K562 (cell line): ENCODE measurements around the gene CUEDC2. TPM values are rescaled to one million over a fixed set of nuclear protein-coding genes. Genes with fewer than 3 reads are reported as not detected.

ENCODE experiments used
- ATAC-seq: fragments of 200-7000 bp; cut with Tn5 transposase; 3 replicates; pipeline ENCODE4 v1.9.1; 2020; ENCODE audit warnings: moderate library complexity
- BruUV-seq: library from RNA; stranded (reverse); fragments of 400-500 nt; replicated peaks from 2 replicates; lab custom pipeline; 2021; lab: Mats Ljungman, UMichigan
- CTCF ChIA-PET: fragments of 300-600 bp; formaldehyde crosslinking; extraction: SDS; loops from one replicate; lab custom pipeline; 2021; ENCODE audit warnings: low intra/inter-chr PET ratio; lab: Yijun Ruan, JAX
- POLR2A ChIA-PET: fragments of 300-600, 350-650 bp; sonication (Branson Sonifier 250); formaldehyde crosslinking; extraction: SDS; loops from one replicate; lab custom pipeline; 2021; ENCODE audit warnings: antibody characterized with exemption, inconsistent platforms; lab: Yijun Ruan, JAX
- DNase-seq, 4 experiments: peaks; one replicate each; pipeline versions ENCODE4 v3.0.0 to v3.0.0-alpha.2; 2011 to 2018; ENCODE audit warnings: low spot score in 3 of 4, mixed read lengths in 3 of 4; ENCODE audit errors: extremely low read depth in 1 of 4
- FAIRE-seq: peaks from 2 replicates; lab custom pipeline; 2011; peaks lifted over from hg19 to GRCh38; lab: Jason Lieb, UNC
- H2AFZ ChIP-seq: 2 replicates; pipeline ENCODE4 v1.6.0; 2011; ENCODE audit warnings: low read depth, low read length, control low read depth, inconsistent platforms
- H3K27ac ChIP-seq: fragments of 200-600 bp; 3 replicates; pipeline ENCODE4 v1.8.0; 2011; ENCODE audit warnings: low read depth, mild to moderate bottlenecking, control low read depth, inconsistent platforms, low read length, moderate library complexity, mixed read lengths; ENCODE audit errors: extremely low read depth
- H3K27me3 ChIP-seq, 2 experiments: fragments of 300-600 bp in 1 of 2; 2 replicates in 1 of 2; 3 replicates in 1 of 2; pipeline versions ENCODE4 v1.6.0 to v1.8.0; 2011; ENCODE audit warnings: inconsistent platforms in 2 of 2, low read length in 2 of 2, mild to moderate bottlenecking in 1 of 2, mixed read lengths in 1 of 2, moderate library complexity in 1 of 2; ENCODE audit not compliant: control insufficient read depth in 2 of 2, insufficient read depth in 2 of 2
- H3K36me3 ChIP-seq: fragments of 300-600 bp; 3 replicates; pipeline ENCODE4 v1.8.0; 2011; ENCODE audit warnings: mild to moderate bottlenecking, low read length, inconsistent platforms; ENCODE audit not compliant: control insufficient read depth, insufficient read depth
- H3K4me1 ChIP-seq, 2 experiments: fragments of 200-600 bp in 1 of 2; replicated peaks in 1 of 2; 2 replicates in 1 of 2; 3 replicates in 1 of 2; pipeline versions ENCODE4 v1.5.1 to v1.8.0; 2011; ENCODE audit warnings: inconsistent platforms in 2 of 2, low read length in 2 of 2, mild to moderate bottlenecking in 1 of 2, mixed read lengths in 1 of 2, moderate library complexity in 1 of 2; ENCODE audit not compliant: control insufficient read depth in 2 of 2, insufficient read depth in 2 of 2
- H3K4me2 ChIP-seq: 2 replicates; pipeline ENCODE4 v1.6.1; 2011; ENCODE audit warnings: low read length, control low read depth, inconsistent platforms, mixed read lengths; ENCODE audit not compliant: insufficient read depth
- H3K4me3 ChIP-seq: fragments of 200-600 bp; sonication (generic), shearing (Covaris generic); 2 replicates; pipeline ENCODE4 v1.5.1; 2016; ENCODE audit warnings: control low read depth, inconsistent platforms
- H3K79me2 ChIP-seq: fragments of 200-600 bp; 3 replicates; pipeline ENCODE4 v1.8.0; 2011; ENCODE audit warnings: low read length, inconsistent platforms; ENCODE audit not compliant: control insufficient read depth, insufficient read depth
- H3K9ac ChIP-seq, 2 experiments: 2 replicates each; pipeline versions ENCODE4 v1.6.0 to v1.6.1; 2011; ENCODE audit warnings: low read depth in 2 of 2, low read length in 2 of 2, control low read depth in 1 of 2, inconsistent platforms in 1 of 2, mild to moderate bottlenecking in 1 of 2, mixed read lengths in 1 of 2; ENCODE audit not compliant: insufficient read depth in 1 of 2
- H3K9me1 ChIP-seq: one replicate; pipeline ENCODE4 v1.6.0; 2011; ENCODE audit warnings: inconsistent platforms, mild to moderate bottlenecking, low read length, moderate library complexity; ENCODE audit not compliant: control insufficient read depth, insufficient read depth
- H3K9me3 ChIP-seq: replicated peaks from 2 replicates; pipeline ENCODE4 v1.5.1; 2011; ENCODE audit warnings: low read depth, low read length, inconsistent platforms; ENCODE audit not compliant: control insufficient read depth, insufficient read depth
- H4K20me1 ChIP-seq: replicated peaks from 2 replicates; pipeline ENCODE4 v1.6.1; 2011; ENCODE audit warnings: low read length, inconsistent platforms, mixed read lengths; ENCODE audit not compliant: control insufficient read depth, insufficient read depth
- EWSR1 ChIP-seq: fragments of 450-650 bp; IDR thresholded peaks from 2 replicates; pipeline ENCODE4 v1.6.1; 2018; ENCODE audit warnings: borderline replicate concordance, mild to moderate bottlenecking, low read depth, moderate library complexity; ENCODE audit not compliant: partially characterized antibody
- MYBL2 ChIP-seq, 2 experiments: fragments of 450-650 bp in 1 of 2; sonication (generic) in 1 of 2; formaldehyde crosslinking in 1 of 2; IDR thresholded peaks; 2 replicates each; pipeline versions ENCODE4 v1.6.1 to v1.8.1; 2017 to 2022; ENCODE audit warnings: borderline replicate concordance in 1 of 2, inconsistent platforms in 1 of 2, low read depth in 1 of 2, mild to moderate bottlenecking in 1 of 2, missing genetic modification reagents in 1 of 2, moderate library complexity in 1 of 2
- NR1H2 ChIP-seq: sonication (generic); formaldehyde crosslinking; IDR thresholded peaks from 2 replicates; pipeline ENCODE4 v1.4.0; 2020; ENCODE audit warnings: mild to moderate bottlenecking, missing genetic modification reagents
- SIN3A ChIP-seq, 2 experiments: fragments of 150-350 bp in 1 of 2; IDR thresholded peaks; 2 replicates each; pipeline ENCODE4 v1.6.1; 2011 to 2016; ENCODE audit warnings: borderline replicate concordance in 2 of 2, low read depth in 2 of 2, low read length in 2 of 2, mild to moderate bottlenecking in 2 of 2, moderate library complexity in 2 of 2; ENCODE audit not compliant: control insufficient read depth in 1 of 2
- ZKSCAN8 ChIP-seq: fragments of 200-800 bp; sonication (Bioruptor generic); IDR thresholded peaks from 2 replicates; pipeline ENCODE4 v1.6.1; 2016; ENCODE audit warnings: missing genetic modification characterization, missing compliant biosample characterization
- WGBS: fragments of 100-300 bp; shearing (Covaris generic); methylation state at CpG from one replicate; pipeline ENCODE4 v1.1.6; 2016; ENCODE audit warnings: low coverage, mixed read lengths; ENCODE audit not compliant: insufficient coverage; ENCODE audit errors: missing lambda C conversion rate; 5-methylcytosine and 5-hydroxymethylcytosine counted together
- in situ Hi-C: fragments of 300-500 bp; cut with MboI; formaldehyde crosslinking; loops from 4 replicates; pipeline ENCODE4 v1.15.0; 2018; ENCODE audit warnings: inconsistent platforms, mixed read lengths
- intact Hi-C: fragments of 100-400 bp; cut with micrococcal nuclease; formaldehyde crosslinking; loops from 2 replicates; pipeline ENCODE4 v1.14.2; 2022
- polyA plus RNA-seq, 8 experiments: library from polyadenylated mRNA; depleted of rRNA in 4 of 8; stranded (reverse) in 5 of 8; unstranded in 3 of 8; fragments of >200 nt; fragmentation: Nextera tagmentation in 2 of 8; fragmentation: Illumina TruSeq in 1 of 8; extraction: Ambion mirVana in 2 of 8; extraction: Trizol in 1 of 8; gene quantifications; 2 replicates each; pipeline versions ENCODE4 v1.2.1 to v1.2.3, GENCODE V29; 2011 to 2014; ENCODE audit warnings: inconsistent platforms in 1 of 8, missing spikeins in 1 of 8
- total RNA-seq, 7 experiments: library from RNA; depleted of rRNA in 6 of 7; stranded (reverse); fragments of >200 nt in 6 of 7; fragmentation: Illumina TruSeq in 2 of 7; extraction: Trizol in 2 of 7; gene quantifications; 2 replicates each; pipeline versions ENCODE4 v1.2.1 to v1.2.3, GENCODE V29; 2011 to 2021; ENCODE audit warnings: low replicate concordance in 1 of 7

Gene CUEDC2
- total and polyA plus RNA-seq, 9 of the 15 experiments (the other 6 are each of a cell fraction or from before 2014, with no cell fraction given), result 8.5 to 48.9 (median 27.4) TPM

DNA sequence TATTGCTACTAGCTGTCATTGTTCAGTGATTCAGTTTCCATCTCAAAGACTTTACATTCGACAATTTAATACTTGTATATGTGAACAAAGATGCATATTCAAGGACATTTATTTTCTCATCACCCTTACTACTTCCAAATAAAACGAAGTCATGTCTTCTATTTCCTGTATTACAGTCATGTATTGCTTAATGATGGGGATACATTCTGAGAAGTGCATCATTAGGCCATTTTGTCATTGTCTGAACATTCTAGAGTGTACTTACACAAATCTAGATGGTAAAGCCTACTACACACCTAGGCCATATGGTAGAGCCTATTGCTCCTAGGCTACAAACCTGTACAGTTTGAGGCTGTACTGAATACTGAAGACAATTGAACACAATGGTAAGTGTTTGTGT is 12.5 kb upstream of the CUEDC2 start:
- DNase-seq, result no peak
- ChIA-PET POLR2A (interaction anchor here (1.2 kb wide), 1 partner anchor 10 kb away, joined by 4 read pairs; no protein-coding TSS in a partner anchor), CTCF (no interaction called here)
- H3K27ac ChIP-seq, result no peak overlapping the region
- H3K36me3 ChIP-seq, result no peaks in the 10 kb centered on the region; the same call in 2 of the 3 replicates
- ATAC-seq, result no peak
- no peaks in the 10 kb centered on the region for H3K27me3 ChIP-seq
- no peaks in the 10 kb centered on the region for H3K9me3 ChIP-seq
- in situ Hi-C loops (loop anchor here (25.0 kb wide), 1 partner anchor 608 kb away; the partner anchor contains the start of gene KCNIP2), intact Hi-C loops (no loop called here)
- peaks cover 6 to 7% of the 10 kb centered on the region in 2 experiments; a peak in 4 of 5 replicates for H3K4me1 ChIP-seq
- TF ChIP-seq MYBL2 (IDR thresholded peaks at IDR 0.05; ENCODE audit: low read depth) (no peak), MYBL2 (CRISPR knock-in tag; IDR thresholded peaks at IDR 0.05; ENCODE audit: borderline replicate concordance) (no peak), EWSR1 (no peak), NR1H2 (CRISPR knock-in tag) (no peak), SIN3A (IDR thresholded peaks at IDR 0.05; ENCODE audit: borderline replicate concordance in 2 of 2, control insufficient read depth in 1 of 2, low read depth in 2 of 2, low read length in 2 of 2) (no peak), ZKSCAN8 (CRISPR knock-in tag) (no peak)
- no peaks in the 10 kb centered on the region for H3K9me1 ChIP-seq
- H3K9ac ChIP-seq, result no peak overlapping the region
- no TSS peak for BruUV-seq
- peaks cover 6% of the 10 kb centered on the region; the same call in 1 of the 3 replicates for H3K79me2 ChIP-seq
- no peak overlapping the region for H2AFZ ChIP-seq
- WGBS, result 55% methylated on average over 2 of the region's 2 CpGs
- H4K20me1 ChIP-seq, result no peaks in the 10 kb centered on the region
- no peak for FAIRE-seq
- H3K4me2 ChIP-seq, result no peak overlapping the region
- H3K4me3 ChIP-seq, result no peak overlapping the region
